GM19455 (cell line): ENCODE data around the gene RPL9.
"Not testable (repeated sequence)": the region's sequence is repeated elsewhere in the genome, so short reads cannot be mapped to it uniquely, and the experiment has no call there.

Experiments used
- ATAC-seq: cut with Tn5 transposase; IDR thresholded peaks from one replicate; pipeline ENCODE4 v1.9.1; 2021; ENCODE audit not compliant: unreplicated experiment

Gene RPL9

GRCh38 chr4:39427520-39428114 is 31.1 kb downstream of the RPL9 start:
- no peak for ATAC-seq

GRCh38 chr4:39426728-39427127 is 32.0 kb downstream of the RPL9 start:
- ATAC-seq: no peak

- ATAC-seq: not testable (repeated sequence)
These were observed 33.4 kb downstream of the RPL9 start for GRCh38 chr4:39425297-39425696.

- ATAC-seq: no peak
These were observed 36.5 kb downstream of the RPL9 start for GRCh38 chr4:39422247-39422646.

- no peak for ATAC-seq
These were observed 42.9 kb downstream of the RPL9 start for GRCh38 chr4:39415678-39416283.

GRCh38 chr4:39411561-39411960 is 47.2 kb downstream of the RPL9 start:
- not testable (repeated sequence) for ATAC-seq

- ATAC-seq: no peak
These were observed 48.3 kb downstream of the RPL9 start for GRCh38 chr4:39410415-39410814.

- ATAC-seq: no peak
These were observed 51.2 kb downstream of the RPL9 start for GRCh38 chr4:39407584-39407885.

- no peak for ATAC-seq
These were observed 51.7 kb downstream of the RPL9 start, which contains the start of gene KLB for GRCh38 chr4:39406763-39407583. Gene KLB (plus strand): TSS chr4:39406930. CDS start chr4:39406950, 20 bp downstream.
